Daoy (cell line): ENCODE measurements around the gene MOG. TPM values are rescaled to one million over a fixed set of nuclear protein-coding genes. Genes with fewer than 3 reads are reported as not detected.
A peak's percentile ranks its signal among the peaks of the same experiment; 100 is the strongest.

Source experiments
- DNase-seq: peaks from one replicate; pipeline ENCODE4 v3.0.0-alpha.2; 2015; ENCODE audit warnings: low read depth
- total RNA-seq: library from RNA; depleted of rRNA; stranded (reverse); fragments of >200 nt; shearing (Covaris generic); gene quantifications from 2 replicates; pipeline ENCODE4 v1.2.3, GENCODE V29; 2014; rRNA removed

The MOG gene
- total RNA-seq, 1 experiment from 2014 or later = not detected

- peak; percentile 49 for DNase-seq
These were observed 20.2 kb downstream of the MOG start for GRCh38 chr6:29676981-29677601.

- DNase-seq = peak; percentile 34
These were observed 21.2 kb downstream of the MOG start for GRCh38 chr6:29678114-29678513.

- no peak for DNase-seq
These were observed 23.1 kb downstream of the MOG start for GRCh38 chr6:29679962-29680361.

- DNase-seq = no peak
These were observed 23.5 kb downstream of the MOG start for GRCh38 chr6:29680416-29680815.

GRCh38 chr6:29680904-29681303, 24.0 kb downstream of the MOG start, which contains the start of gene ZFP57:
Gene ZFP57 (minus strand): TSS chr6:29681152. CDS start chr6:29677003, 4,149 bp downstream.
- DNase-seq = no peak

- no peak for DNase-seq
These were observed 24.9 kb downstream of the MOG start for GRCh38 chr6:29681811-29682210.

GRCh38 chr6:29685718-29686326, 28.9 kb downstream of the MOG start:
- DNase-seq = peak; percentile 28

GRCh38 chr6:29694637-29695036, 37.7 kb downstream of the MOG start:
- no peak for DNase-seq

GRCh38 chr6:29696147-29697125, 39.5 kb downstream of the MOG start:
- DNase-seq = peak; percentile 21

GRCh38 chr6:29702519-29703103, 45.7 kb downstream of the MOG start:
- DNase-seq = peak; percentile 59

- DNase-seq = peak; percentile 66
These were observed 48.7 kb downstream of the MOG start for GRCh38 chr6:29705389-29706231.

GRCh38 chr6:29708432-29709179, 51.7 kb downstream of the MOG start:
- DNase-seq = no peak

GRCh38 chr6:29709188-29709587, 52.3 kb downstream of the MOG start:
- DNase-seq = no peak

GRCh38 chr6:29710281-29710941, 53.5 kb downstream of the MOG start:
- DNase-seq = no peak

GRCh38 chr6:29720863-29721262, 64.0 kb downstream of the MOG start:
- no peak for DNase-seq

Other genes with a start within 250 kb of the MOG start
- not detected in 2 replicates for gene OR12D1, start 242.2 kb upstream of the MOG start, total RNA-seq
- not detected in 2 replicates for gene OR10C1, start 217.8 kb upstream of the MOG start, total RNA-seq
- gene OR11A1, start 200.0 kb upstream of the MOG start, total RNA-seq = not detected in 2 replicates
- gene OR2H1, start 199.9 kb upstream of the MOG start, total RNA-seq = not detected in 2 replicates
- gene MAS1L, start 169.1 kb upstream of the MOG start, total RNA-seq = not detected in 2 replicates
- 2.8 and 10.1 TPM in 2 replicates for gene UBD, start 97.4 kb upstream of the MOG start, total RNA-seq
- not detected in 2 replicates for gene OR2H2, start 72.0 kb upstream of the MOG start, total RNA-seq
- 1.3 and 4.3 TPM in 2 replicates for gene GABBR1, start 23.9 kb upstream of the MOG start, total RNA-seq
- gene ZFP57, start 24.1 kb downstream of the MOG start, total RNA-seq = 0.57 TPM in 1 of 2 replicates, not detected in the other
- gene HLA-F, start 66.3 kb downstream of the MOG start, total RNA-seq = 19.9 and 21.8 TPM in 2 replicates
- gene HLA-G, start 170.7 kb downstream of the MOG start, total RNA-seq = not detected in 2 replicates